CD4-positive, alpha-beta T cell (primary cell): ENCODE results near the gene CCDC187. TPM values are rescaled to one million over a fixed set of nuclear protein-coding genes. Genes with fewer than 3 reads are reported as not detected.

Experiments
- ATAC-seq: fragments of 200-7000 bp; cut with Tn5 transposase; one replicate; pipeline ENCODE4 v1.10.0; 2022; ENCODE audit warnings: mild to moderate bottlenecking; ENCODE audit not compliant: poor library complexity
- CTCF ChIA-PET: fragments of 350-600 bp; sonication (Branson Sonifier 250); formaldehyde crosslinking; loops from one replicate; lab custom pipeline; 2021; ENCODE audit warnings: antibody characterized with exemption, inconsistent platforms; lab: Charles Lee
- POLR2A ChIA-PET: fragments of 350-600 bp; sonication (Branson Sonifier 250); formaldehyde crosslinking; loops from one replicate; lab custom pipeline; 2021; ENCODE audit warnings: antibody characterized with exemption, inconsistent platforms; lab: Charles Lee
- DNase-seq, 14 experiments: peaks; one replicate each; pipeline ENCODE4 v3.0.0-alpha.2; 2013 to 2020; ENCODE audit warnings: mixed read lengths in 2 of 14
- H3K27ac ChIP-seq, 2 donors: one replicate each; pipeline versions ENCODE4 v1.5.1 to v1.7.0; 2013; ENCODE audit warnings: low read length in 2 of 2, low read depth in 1 of 2, mild to moderate bottlenecking in 1 of 2
- H3K27me3 ChIP-seq, 2 experiments: 1 replicate in 1 of 2; 2 replicates in 1 of 2; pipeline versions ENCODE4 v1.6.1 to v1.7.0; 2013; ENCODE audit warnings: low read length in 2 of 2, control low read depth in 1 of 2, mild to moderate bottlenecking in 1 of 2, moderate library complexity in 1 of 2; ENCODE audit not compliant: insufficient read depth in 2 of 2, control insufficient read depth in 1 of 2
- H3K36me3 ChIP-seq: one replicate; pipeline ENCODE4 v1.6.1; 2013; ENCODE audit warnings: low read length, control low read depth; ENCODE audit not compliant: insufficient read depth
- H3K4me1 ChIP-seq: one replicate; pipeline ENCODE4 v1.6.1; 2013; ENCODE audit warnings: low read length, control low read depth; ENCODE audit not compliant: insufficient read depth
- H3K4me3 ChIP-seq: one replicate; pipeline ENCODE4 v1.5.1; 2013; ENCODE audit warnings: mild to moderate bottlenecking, low read length, moderate library complexity
- H3K9me3 ChIP-seq, 2 experiments: 1 replicate in 1 of 2; 2 replicates in 1 of 2; pipeline versions ENCODE4 v1.6.1 to v1.7.0; 2013; ENCODE audit warnings: low read length in 2 of 2, mild to moderate bottlenecking in 2 of 2, control low read depth in 1 of 2, moderate library complexity in 1 of 2; ENCODE audit not compliant: control insufficient read depth in 1 of 2, insufficient read depth in 1 of 2
- H3K27ac Mint-ChIP-seq: one replicate; pipeline ENCODE4 v1.8.0; 2020; ENCODE audit warnings: mixed read lengths
- H3K27me3 Mint-ChIP-seq: one replicate; pipeline ENCODE4 v1.8.0; 2021; ENCODE audit warnings: mixed read lengths
- H3K36me3 Mint-ChIP-seq: one replicate; pipeline ENCODE4 v1.8.0; 2021; ENCODE audit warnings: low read depth, mixed read lengths
- H3K4me1 Mint-ChIP-seq: one replicate; pipeline ENCODE4 v1.8.0; 2021; ENCODE audit warnings: low read depth, mixed read lengths
- H3K4me3 Mint-ChIP-seq: one replicate; pipeline ENCODE4 v1.8.0; 2020; ENCODE audit warnings: mild to moderate bottlenecking, mixed read lengths
- H3K9me3 Mint-ChIP-seq: one replicate; pipeline ENCODE4 v1.8.0; 2020; ENCODE audit warnings: mixed read lengths
- CTCF ChIP-seq: fragments of 200-600 bp; IDR thresholded peaks from one replicate; pipeline ENCODE4 v1.8.0; 2022; ENCODE audit warnings: antibody characterized with exemption, mild to moderate bottlenecking
- intact Hi-C, 2 experiments: fragments of 100-400 bp; cut with DNase I in 1 of 2; cut with micrococcal nuclease in 1 of 2; formaldehyde crosslinking; loops; one replicate each; pipeline versions ENCODE4 v1.15.1 to v1.9.0; 2023 to 2025; cut with DNase I, micrococcal nuclease
- total RNA-seq, 174 experiments: library from RNA in 2 of 174; stranded (reverse) in 2 of 174; gene quantifications; one replicate each; pipeline ENCODE4 v1.2.3 and lab custom pipeline; 2021 to 2026

CCDC187 gene
- total RNA-seq, 2 experiments from 2014 or later = not detected

DNA sequence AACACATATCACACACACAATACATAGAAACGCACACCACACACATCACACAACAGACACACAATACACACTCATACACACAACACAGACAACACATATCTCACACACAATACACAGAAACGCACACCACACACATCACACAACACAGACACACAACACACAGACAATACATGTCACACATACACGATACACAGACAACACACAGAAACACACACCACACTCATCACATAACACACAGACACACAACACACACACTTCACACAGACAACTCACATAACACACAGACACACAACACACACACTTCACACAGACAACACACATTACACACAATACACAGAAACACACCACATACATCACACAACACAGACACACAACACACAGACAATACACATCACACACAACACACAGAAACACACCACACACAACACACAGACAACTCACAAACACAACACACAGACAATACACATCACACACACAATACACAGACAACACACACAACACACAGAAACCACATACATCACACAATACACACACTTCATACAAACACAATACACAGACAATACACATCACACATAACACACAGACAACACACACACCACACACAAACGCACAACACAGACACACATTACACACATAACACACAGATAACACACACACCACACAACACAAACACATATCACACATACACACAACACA, 4.3 kb upstream of the CCDC187 start:
- H3K36me3 Mint-ChIP-seq = no peaks in the 10 kb centered on the region
- H3K27ac Mint-ChIP-seq = no peak overlapping the region
- Histone ChIP-seq H3K9me3 (peaks cover 0 to 6% of the 10 kb centered on the region in 2 experiments), H3K4me3 (no peak overlapping the region), H3K36me3 (no peaks in the 10 kb centered on the region), H3K4me1 (peaks cover 16% of the 10 kb centered on the region), H3K27ac (no peak overlapping the region), H3K27me3 (peaks cover 20 to 22% of the 10 kb centered on the region in 2 experiments)
- ChIA-PET CTCF (no interaction called here), POLR2A (no interaction called here)
- no peak for DNase-seq
- H3K4me3 Mint-ChIP-seq = no peak overlapping the region
- peaks cover 5% of the 10 kb centered on the region for H3K4me1 Mint-ChIP-seq
- no peak for TF ChIP-seq CTCF
- no peaks in the 10 kb centered on the region for H3K27me3 Mint-ChIP-seq
- no peak for ATAC-seq
- intact Hi-C loops = no loop called here
- H3K9me3 Mint-ChIP-seq = no peaks in the 10 kb centered on the region

DNA sequence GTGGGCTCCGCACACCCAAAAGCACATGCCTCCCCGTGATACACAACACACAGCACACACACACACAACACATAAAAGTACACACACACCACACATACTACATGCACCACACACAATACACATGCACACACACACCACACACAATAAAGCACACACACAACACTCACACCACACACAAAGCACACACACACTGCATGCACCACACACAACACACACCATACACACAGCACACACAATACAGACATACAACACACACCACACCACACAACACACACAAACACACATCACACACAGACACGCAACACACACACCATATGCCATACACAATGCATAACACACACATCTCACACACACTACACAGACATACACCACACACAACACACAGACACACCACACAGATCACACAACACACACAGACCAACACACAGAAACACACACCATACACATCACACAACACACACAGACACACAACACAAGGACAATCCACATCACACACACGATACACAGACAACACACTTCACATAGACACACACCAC, 3.4 kb upstream of the CCDC187 start:
- intact Hi-C loops = no loop called here
- Mint-ChIP-seq H3K27ac (no peak overlapping the region), H3K9me3 (no peaks in the 10 kb centered on the region), H3K27me3 (no peaks in the 10 kb centered on the region), H3K36me3 (no peaks in the 10 kb centered on the region), H3K4me3 (no peak overlapping the region), H3K4me1 (peaks cover 5% of the 10 kb centered on the region)
- POLR2A ChIA-PET = no interaction called here
- no peak for ATAC-seq
- Histone ChIP-seq H3K4me1 (peaks cover 16% of the 10 kb centered on the region), H3K9me3 (peaks cover 0 to 6% of the 10 kb centered on the region in 2 experiments), H3K4me3 (no peak overlapping the region), H3K27ac (no peak overlapping the region), H3K36me3 (no peaks in the 10 kb centered on the region), H3K27me3 (peaks cover 20 to 22% of the 10 kb centered on the region in 2 experiments)
- DNase-seq = no peak
- TF ChIP-seq CTCF = no peak
- CTCF ChIA-PET = no interaction called here

DNA sequence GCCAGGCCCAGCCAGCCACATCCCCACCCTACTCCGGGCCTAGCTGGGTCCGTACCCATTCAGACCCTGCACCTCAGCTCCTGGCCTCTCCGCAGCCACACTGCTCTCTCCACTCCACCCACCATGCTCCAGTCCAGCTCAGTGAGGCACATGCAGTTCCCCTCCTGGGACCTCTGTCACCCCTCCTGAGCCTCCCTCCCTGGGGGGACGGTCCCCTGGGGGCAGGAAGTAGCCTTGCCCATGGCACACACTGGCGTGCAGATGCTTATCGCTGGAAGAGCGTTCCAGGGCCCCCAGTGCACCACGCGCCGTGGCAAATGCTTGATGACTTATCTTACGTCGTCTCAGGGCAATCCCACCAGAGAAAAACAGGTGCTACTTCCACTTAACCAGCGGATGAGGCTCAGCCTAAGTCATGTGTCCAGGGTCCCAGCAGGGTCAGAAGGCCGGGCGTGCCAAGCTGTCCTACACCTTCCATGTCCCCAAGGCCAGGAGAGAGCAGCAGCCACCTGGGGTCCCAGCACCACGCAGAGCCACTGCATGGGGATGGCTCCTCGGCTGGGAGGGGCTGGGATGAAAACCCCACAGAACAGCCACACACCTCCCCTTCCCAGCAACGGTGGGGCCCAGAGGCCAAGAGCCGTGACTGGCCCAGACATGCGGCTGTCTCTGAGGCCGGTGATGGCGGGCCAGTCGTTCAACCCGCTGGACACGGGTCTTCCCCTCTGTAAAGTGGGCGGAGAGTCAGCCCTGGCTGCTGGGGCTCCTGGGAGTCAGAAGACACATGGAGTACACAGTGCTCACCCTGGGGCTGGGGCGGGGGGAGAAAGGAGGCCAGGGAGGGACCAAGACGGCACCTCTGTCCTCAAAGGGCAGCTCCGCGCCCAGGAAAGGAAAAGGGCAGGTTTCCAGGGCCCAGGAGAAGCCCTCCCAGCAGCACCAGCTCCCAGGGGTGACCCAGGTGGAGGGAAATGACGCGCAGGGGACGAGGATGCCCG, 2.6 kb upstream of the CCDC187 start:
- H3K9me3 Mint-ChIP-seq = no peaks in the 10 kb centered on the region
- intact Hi-C loops = no loop called here
- H3K27ac Mint-ChIP-seq = no peak overlapping the region
- Histone ChIP-seq H3K4me3 (no peak overlapping the region), H3K27me3 (peaks cover 20% of the 10 kb centered on the region in 2 experiments), H3K27ac (no peak overlapping the region), H3K36me3 (no peaks in the 10 kb centered on the region), H3K9me3 (peaks cover 0 to 6% of the 10 kb centered on the region in 2 experiments), H3K4me1 (peaks cover 11% of the 10 kb centered on the region)
- H3K27me3 Mint-ChIP-seq = no peaks in the 10 kb centered on the region
- no peak for TF ChIP-seq CTCF
- H3K4me3 Mint-ChIP-seq = no peak overlapping the region
- ChIA-PET CTCF (no interaction called here), POLR2A (no interaction called here)
- ATAC-seq (no peak), DNase-seq (no peak)
- no peaks in the 10 kb centered on the region for H3K36me3 Mint-ChIP-seq
- H3K4me1 Mint-ChIP-seq = peaks cover 5% of the 10 kb centered on the region
